GM21381 (cell line): ENCODE results near the gene TKTL1.
"Not testable (repeated sequence)": the region's sequence is repeated elsewhere in the genome, so short reads cannot be mapped to it uniquely, and the experiment has no call there.

Experiments used
- ATAC-seq: cut with Tn5 transposase; IDR thresholded peaks from one replicate; pipeline ENCODE4 v1.9.1; 2021; ENCODE audit warnings: mild to moderate bottlenecking, moderate library complexity; ENCODE audit not compliant: unreplicated experiment

The TKTL1 gene

GRCh38 chrX:154295664-154296310 lies at the start of gene TKTL1:
TSS of gene TKTL1 (plus strand) at chrX:154295795. CDS start at chrX:154295860, 65 bp downstream.
- no peak for ATAC-seq

DNA sequence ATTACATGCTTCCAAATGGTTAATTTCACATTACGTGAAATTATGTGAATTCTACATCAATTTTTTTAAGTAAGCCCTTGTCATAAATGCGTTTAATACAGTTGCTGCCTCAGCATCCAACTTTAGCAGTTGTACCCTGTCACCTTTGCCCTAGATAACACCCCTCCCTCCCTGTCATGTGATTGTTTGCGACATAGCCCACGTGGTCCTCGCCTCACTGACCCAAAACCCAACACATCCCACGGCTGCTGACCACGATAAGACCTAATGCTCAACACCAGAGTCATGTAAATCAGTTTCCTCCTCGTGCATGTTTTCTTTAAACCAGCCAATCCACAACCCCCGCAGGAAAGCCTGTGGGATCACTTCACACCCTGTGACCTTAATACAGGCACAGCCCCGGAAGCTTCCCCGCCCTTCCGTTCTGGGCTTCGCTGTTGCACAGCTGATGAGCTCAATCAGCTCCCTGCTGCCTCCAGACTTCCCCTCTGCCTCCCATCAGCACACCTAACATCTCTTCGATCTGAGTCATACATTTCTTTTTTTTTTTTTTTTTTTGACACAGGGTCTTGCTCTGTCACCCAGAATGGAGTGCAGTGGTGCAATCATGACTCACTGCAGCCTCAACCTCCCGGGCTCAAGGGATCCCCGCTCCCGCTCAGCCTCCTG lies 48.1 kb upstream of the TKTL1 start:
- ATAC-seq, result peak; percentile 80

DNA sequence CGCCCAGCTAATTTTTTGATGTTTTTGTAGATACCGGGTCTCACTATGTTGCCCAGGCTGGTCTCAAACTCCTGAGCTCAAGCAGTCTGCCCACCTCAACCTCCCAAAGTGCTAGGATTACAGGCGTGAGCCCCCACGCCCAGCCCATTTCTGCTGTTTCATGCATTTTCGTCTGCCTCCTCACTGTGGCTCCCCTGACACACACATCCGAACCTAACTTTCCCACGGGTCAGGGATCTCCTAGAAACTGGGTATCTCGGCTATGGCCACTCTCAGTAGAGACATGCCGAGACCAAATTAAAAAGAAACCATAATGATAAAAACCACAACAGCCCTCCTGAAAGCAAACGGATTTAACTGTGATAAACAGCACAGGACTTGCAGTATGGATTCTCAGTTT lies 47.5 kb upstream of the TKTL1 start:
- ATAC-seq, result not testable (repeated sequence)

GRCh38 chrX:154257282-154257681 lies 38.3 kb upstream of the TKTL1 start, which contains the start of gene OPN1MW3:
TSS of gene OPN1MW3 (plus strand) at chrX:154257582. CDS start at chrX:154257620, 38 bp downstream.
- ATAC-seq, result not testable (repeated sequence)

DNA sequence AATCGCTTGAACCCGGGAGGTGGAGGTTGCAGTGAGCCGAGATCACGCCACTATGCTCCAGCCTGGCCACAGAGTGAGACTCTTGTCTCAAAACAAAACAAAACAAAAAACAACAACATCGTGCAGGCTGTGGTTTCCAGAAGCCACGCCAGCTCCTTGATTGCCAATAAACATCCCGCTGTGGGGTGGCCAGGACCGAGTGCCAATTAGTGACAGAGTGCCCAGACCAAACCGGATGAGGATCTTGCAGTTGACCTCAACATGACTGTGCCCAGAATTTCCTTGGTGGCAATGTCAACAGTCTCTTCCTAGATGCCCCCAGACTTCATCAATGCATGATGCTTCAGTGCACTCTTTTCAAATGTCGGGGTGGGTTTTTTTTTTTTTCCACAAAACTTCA lies 36.9 kb upstream of the TKTL1 start:
- ATAC-seq, result not testable (repeated sequence)

- not testable (repeated sequence) for ATAC-seq
Measured at GRCh38 chrX:154263072-154263471, 32.5 kb upstream of the TKTL1 start.

- ATAC-seq, result not testable (repeated sequence)
Measured at GRCh38 chrX:154269245-154269644, 26.4 kb upstream of the TKTL1 start.

GRCh38 chrX:154284489-154285338 lies 10.9 kb upstream of the TKTL1 start:
- peak; percentile 65 for ATAC-seq

DNA sequence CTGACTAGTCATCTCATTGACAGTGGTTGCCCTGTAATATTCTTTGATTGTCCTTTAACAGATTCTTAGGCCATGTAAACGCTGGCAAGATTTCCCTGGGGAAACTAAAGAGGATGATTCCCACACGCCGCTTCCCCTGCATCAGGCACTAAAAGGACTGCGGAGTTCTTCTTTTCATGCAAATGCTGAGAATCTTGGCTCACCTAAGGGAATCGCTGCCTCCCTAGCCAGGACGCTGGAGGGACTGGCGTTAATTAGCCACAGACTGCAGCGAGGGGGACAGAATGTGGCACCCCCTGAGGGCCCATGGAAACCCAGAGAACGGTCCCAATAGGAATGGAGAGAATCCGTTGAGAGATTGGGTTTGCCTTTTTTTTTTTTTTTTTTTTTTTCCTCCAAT lies 9.2 kb upstream of the TKTL1 start:
- not testable (repeated sequence) for ATAC-seq

GRCh38 chrX:154294791-154295574 lies 612 bp upstream of the TKTL1 start, which contains the start of gene TEX28:
TSS of gene TEX28 (minus strand) at chrX:154295124. CDS start at chrX:154292117, 3,007 bp downstream.
- no peak for ATAC-seq

DNA sequence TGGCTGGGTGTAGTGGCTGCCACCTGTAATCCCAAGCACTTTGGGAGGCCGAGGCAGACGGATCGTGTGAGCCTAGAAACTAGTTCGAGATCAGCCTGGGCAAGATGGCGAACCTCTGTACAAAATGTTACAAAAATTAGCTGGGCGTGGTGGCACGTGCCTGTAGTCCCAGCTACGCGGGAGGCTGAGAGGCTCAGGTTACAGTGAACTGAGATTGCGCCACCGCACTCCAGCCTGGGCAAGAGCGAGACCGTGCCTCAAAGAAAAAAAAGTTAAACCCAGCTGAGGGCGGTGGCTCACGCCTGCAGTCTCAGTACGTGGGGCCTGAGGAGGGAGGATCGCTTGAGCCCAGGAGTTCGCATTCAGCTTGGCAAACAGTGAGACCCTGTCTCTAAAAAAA lies 1.1 kb downstream of the TKTL1 start:
- no peak for ATAC-seq

GRCh38 chrX:154298312-154298711 lies 2.7 kb downstream of the TKTL1 start:
- no peak for ATAC-seq

DNA sequence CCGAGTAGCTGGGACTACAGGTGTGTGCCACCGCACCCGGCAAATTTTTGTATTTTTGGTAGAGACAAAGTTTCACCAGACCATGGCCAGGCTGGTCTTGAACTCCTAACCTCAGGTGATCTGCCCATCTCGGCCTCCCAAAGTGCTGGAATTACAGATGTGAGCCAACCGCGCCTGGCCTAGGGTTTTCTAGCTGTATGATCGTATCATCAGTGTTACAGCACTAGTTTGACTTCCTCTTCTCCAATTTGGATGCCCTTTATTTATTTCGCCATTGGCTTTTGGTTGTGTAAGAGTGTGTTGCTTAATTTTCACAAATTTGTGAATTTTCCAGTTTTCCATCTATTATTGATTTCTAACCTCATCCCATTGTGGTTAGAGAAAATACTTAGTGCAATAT lies 5.2 kb downstream of the TKTL1 start:
- no peak for ATAC-seq

GRCh38 chrX:154302998-154303397 lies 7.4 kb downstream of the TKTL1 start:
- ATAC-seq, result not testable (repeated sequence)

DNA sequence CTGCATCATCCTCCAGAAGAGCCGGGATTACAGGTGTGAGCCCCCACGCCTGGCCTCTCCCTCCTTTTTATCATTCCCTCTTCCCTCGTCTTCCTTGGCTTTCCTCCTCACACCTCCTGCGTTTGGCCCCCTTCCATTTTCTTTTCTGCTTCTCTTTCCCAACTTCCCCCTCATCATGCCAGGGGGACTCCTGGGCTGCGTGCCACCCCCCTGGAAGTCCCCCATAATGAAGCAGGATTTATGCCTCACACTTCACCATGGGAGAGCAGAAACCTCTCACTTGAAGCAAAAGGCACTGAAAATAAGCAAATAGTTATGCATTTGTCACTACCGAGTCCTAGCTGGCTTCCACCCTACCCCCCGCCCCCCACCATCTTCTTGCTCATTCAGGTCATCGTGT lies 7.9 kb downstream of the TKTL1 start:
- ATAC-seq, result no peak

GRCh38 chrX:154304846-154305245 lies 9.3 kb downstream of the TKTL1 start:
- ATAC-seq, result no peak

GRCh38 chrX:154305541-154306205 lies 10.1 kb downstream of the TKTL1 start:
- no peak for ATAC-seq

DNA sequence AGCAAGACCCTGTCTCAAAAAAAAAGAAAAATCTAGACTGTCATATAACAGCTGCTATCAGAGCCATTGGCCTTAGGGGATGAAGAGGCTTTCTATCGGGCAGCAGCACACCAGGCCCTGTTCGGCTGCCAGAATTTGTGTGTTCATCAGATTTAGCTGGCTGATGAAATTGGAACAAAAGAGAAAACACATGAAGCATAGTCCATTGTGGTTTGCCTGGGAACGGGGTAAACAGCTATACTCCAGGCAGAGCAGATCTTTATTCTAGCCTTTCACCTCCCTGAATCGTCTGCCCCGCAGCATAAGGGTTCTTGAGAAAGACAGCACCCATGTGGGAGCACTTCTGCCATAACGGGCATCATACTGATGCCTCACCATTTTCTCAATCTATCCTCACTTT lies 11.6 kb downstream of the TKTL1 start:
- ATAC-seq, result no peak

GRCh38 chrX:154308108-154308946 lies 12.7 kb downstream of the TKTL1 start:
- ATAC-seq, result no peak
